Measurements from ENCODE around the gene TAAR8. TPM values are rescaled to one million over a fixed set of nuclear protein-coding genes. Genes with fewer than 3 reads are reported as not detected.
"Not testable (repeated sequence)": the region's sequence is repeated elsewhere in the genome, so short reads cannot be mapped to it uniquely, and the experiment has no call there.

Gene TAAR8
- total RNA-seq, 1 donor from 2014 or later: not detected

DNA sequence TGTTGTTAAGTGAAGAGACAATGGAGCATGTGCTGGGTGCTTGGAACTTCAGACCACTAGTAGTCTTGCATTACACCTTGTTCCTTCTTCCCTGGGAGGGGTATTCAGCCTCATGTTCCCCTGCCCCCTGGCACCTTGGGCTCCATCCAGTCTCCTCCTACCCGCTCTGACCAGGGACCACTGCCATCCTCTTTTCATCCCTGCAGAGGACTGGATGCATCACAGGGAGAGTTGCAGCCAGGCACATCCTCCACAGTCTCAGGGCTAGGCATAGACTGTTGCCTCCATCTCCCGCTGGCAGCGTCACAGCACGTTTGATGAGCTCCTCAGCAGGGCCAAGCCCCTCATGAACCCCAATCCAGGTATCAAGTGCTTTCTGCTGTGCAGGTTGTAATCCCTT, 1.3 kb upstream of the TAAR8 start:
- no peak overlapping the region for H3K27ac ChIP-seq (replicated peaks)
- H3K27me3 ChIP-seq (ENCODE audit: low read depth): peaks cover 32% of the 10 kb centered on the region
- H3K4me3 ChIP-seq: no peak overlapping the region
- intact Hi-C loops (cut with micrococcal nuclease): no loop called here
- no peak for DNase-seq
- H3K9me3 ChIP-seq (replicated peaks): no peaks in the 10 kb centered on the region
- no peak for TF ChIP-seq CTCF (IDR thresholded peaks at IDR 0.05; ENCODE audit: borderline replicate concordance)
- H3K36me3 ChIP-seq: no peaks in the 10 kb centered on the region
- H3K4me1 ChIP-seq: no peaks in the 10 kb centered on the region

DNA sequence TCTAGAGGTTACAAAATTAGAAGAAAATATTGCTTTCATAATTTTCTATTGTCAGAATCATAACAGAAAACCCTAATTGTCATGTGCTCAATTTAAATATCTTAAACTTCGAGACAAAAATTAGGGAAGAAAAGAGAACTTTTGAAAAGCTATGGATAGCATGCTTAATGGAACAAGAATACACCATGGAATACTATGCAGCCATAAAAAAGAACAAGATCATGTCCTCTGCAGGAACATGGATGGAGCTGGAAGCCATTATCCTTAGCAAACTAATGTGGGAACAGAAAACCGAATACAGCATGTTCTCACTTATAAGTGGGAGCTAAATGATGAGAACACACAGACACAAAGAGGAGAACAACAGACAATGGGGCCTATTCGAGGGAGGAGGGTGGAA, 7.6 kb downstream of the TAAR8 start:
- H3K9me3 ChIP-seq (replicated peaks); H3K27ac ChIP-seq (replicated peaks); intact Hi-C loops (cut with micrococcal nuclease); H3K4me1 ChIP-seq; H3K36me3 ChIP-seq; DNase-seq; H3K4me3 ChIP-seq: not testable (repeated sequence)
- peaks cover 69% of the 10 kb centered on the region for H3K27me3 ChIP-seq (ENCODE audit: low read depth)

DNA sequence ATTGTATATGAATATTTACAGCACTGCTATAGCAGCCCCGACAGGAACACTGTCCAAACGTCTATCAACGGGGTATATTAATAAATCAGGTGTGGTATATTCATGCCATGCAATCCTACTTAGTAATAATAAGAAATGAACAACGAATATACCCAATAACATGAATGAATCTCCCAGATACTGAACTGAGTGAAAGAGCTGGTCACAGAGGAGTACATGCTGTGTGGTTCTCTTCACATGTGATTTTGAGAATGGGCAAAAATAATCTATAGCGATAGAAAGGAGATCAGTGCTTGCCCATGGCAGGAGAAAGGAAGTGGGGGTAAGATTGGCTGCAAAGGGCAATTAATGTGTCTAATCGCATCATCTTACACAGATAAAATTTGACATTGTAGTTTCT, 13.9 kb downstream of the TAAR8 start:
- peaks cover 57% of the 10 kb centered on the region for H3K27me3 ChIP-seq (ENCODE audit: low read depth)
- intact Hi-C loops (cut with micrococcal nuclease): no loop called here

GRCh38 chr6:132567566-132567965, 15.1 kb downstream of the TAAR8 start:
- H3K4me3 ChIP-seq: no peak overlapping the region
- no peaks in the 10 kb centered on the region for H3K9me3 ChIP-seq (replicated peaks)
- H3K36me3 ChIP-seq: no peaks in the 10 kb centered on the region
- H3K27me3 ChIP-seq (ENCODE audit: low read depth): peaks cover 56% of the 10 kb centered on the region
- no peaks in the 10 kb centered on the region for H3K4me1 ChIP-seq
- DNase-seq: no peak
- H3K27ac ChIP-seq (replicated peaks): no peak overlapping the region
- no peak for TF ChIP-seq CTCF (IDR thresholded peaks at IDR 0.05; ENCODE audit: borderline replicate concordance)
- intact Hi-C loops (cut with micrococcal nuclease): no loop called here

More for the DNA sequence above, 13.9 kb downstream of the TAAR8 start:
- Histone ChIP-seq H3K9me3 (replicated peaks) (no peaks in the 10 kb centered on the region), H3K4me3 (no peak overlapping the region), H3K4me1 (no peaks in the 10 kb centered on the region), H3K27ac (replicated peaks) (no peak overlapping the region), H3K36me3 (no peaks in the 10 kb centered on the region)
- no peak for TF ChIP-seq CTCF (IDR thresholded peaks at IDR 0.05; ENCODE audit: borderline replicate concordance)
- no peak for DNase-seq

- Histone ChIP-seq H3K4me1 (no peaks in the 10 kb centered on the region), H3K9me3 (replicated peaks) (no peaks in the 10 kb centered on the region), H3K27ac (replicated peaks) (no peak overlapping the region), H3K36me3 (no peaks in the 10 kb centered on the region), H3K27me3 (ENCODE audit: low read depth) (peaks cover 53% of the 10 kb centered on the region), H3K4me3 (no peak overlapping the region)
- intact Hi-C loops (cut with micrococcal nuclease): no loop called here
- TF ChIP-seq CTCF (IDR thresholded peaks at IDR 0.05; ENCODE audit: borderline replicate concordance): no peak
- no peak for DNase-seq
Observed at GRCh38 chr6:132568611-132569010, 16.1 kb downstream of the TAAR8 start.

DNA sequence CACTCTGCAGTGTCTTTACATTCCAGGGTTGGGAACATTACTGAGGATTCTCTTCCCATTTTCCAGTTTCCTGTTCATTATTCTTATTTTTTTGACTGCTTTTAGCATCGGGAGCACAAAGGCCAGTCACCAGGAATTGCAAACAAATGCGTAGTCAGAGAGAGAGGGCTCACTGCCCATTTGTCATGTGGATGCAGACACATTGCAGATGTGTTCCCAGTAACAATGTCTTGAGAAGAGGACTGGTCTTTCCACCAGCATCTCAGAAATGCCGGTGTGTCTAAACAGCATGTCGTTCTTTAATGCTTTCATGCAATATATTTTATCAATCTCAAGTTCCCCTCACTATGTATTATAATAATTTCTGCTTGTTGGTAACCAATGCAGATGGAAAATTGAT, 16.7 kb downstream of the TAAR8 start:
- intact Hi-C loops (cut with micrococcal nuclease): no loop called here
- no peak for TF ChIP-seq CTCF (IDR thresholded peaks at IDR 0.05; ENCODE audit: borderline replicate concordance)
- Histone ChIP-seq H3K36me3 (no peaks in the 10 kb centered on the region), H3K4me3 (no peak overlapping the region), H3K9me3 (replicated peaks) (no peaks in the 10 kb centered on the region), H3K27ac (replicated peaks) (no peak overlapping the region), H3K4me1 (no peaks in the 10 kb centered on the region), H3K27me3 (ENCODE audit: low read depth) (peaks cover 47% of the 10 kb centered on the region)
- DNase-seq: no peak

Data from left ventricle myocardium inferior (tissue), 1 donor.